NK-92 (cell line): ENCODE measurements around the gene CTNNBL1.

Experiments
- DNase-seq: peaks from one replicate; lab custom pipeline; 2025; ENCODE audit not compliant: unreplicated experiment; lab: John Stamatoyannopoulos, UW

CTNNBL1 gene

DNA sequence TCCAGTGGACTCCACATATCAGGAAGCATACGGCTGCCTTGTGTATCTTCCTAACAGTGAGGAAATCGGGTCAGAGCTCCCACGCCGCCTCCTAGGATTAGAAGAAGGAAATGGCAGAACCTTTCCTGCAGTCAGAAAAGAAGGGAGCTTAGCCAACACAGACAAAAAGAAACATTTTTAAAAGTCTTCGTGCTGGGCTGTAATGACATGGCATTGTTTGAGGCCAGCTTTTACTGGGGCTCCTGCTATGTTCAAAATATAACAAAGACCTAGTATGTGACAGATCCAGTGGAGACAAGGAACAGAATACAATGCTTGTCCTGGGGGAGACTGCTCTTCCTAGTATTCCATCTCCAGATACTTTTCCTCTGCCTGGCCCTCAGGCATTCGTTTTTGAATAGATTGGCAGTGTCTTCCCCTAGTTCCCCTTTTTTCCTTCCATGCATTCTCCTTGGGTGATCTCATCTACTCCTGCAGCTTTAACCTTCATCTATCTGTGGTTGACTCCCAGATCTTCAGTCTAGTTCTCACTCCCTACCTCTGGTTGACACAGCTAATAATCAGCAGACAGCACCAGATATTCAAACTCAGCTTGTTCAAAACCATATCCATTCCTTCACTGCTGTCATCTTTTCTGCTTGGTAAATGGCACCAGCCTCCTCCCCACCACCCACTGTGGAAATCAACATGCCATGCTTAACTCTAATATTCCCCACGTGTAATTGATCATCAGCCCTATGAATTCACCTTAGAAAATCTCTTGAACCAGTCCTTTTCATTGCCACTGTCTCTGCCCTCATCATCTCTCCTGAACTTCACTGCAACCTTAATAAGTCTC, 114.6 kb downstream of the CTNNBL1 start:
- DNase-seq, result no peak

DNA sequence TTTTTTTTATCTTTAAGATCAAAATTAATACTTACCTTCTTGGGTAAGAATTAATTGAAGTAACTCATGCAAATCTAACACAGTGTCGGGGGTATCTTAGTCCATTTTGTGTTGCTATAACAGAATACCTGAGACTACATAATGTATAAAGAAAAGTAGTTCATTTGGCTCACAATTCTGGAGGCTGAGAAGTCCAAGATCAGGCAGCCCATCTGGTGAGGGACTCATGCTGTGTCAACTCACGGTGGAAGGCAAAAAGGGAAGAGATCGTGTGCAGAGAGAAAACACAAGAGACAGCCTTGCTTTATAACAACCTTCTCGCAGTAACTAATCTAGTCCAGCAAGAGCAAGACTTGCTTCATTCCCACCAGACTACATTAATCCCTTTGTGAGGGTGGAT, 116.2 kb downstream of the CTNNBL1 start:
- DNase-seq, result no peak

DNA sequence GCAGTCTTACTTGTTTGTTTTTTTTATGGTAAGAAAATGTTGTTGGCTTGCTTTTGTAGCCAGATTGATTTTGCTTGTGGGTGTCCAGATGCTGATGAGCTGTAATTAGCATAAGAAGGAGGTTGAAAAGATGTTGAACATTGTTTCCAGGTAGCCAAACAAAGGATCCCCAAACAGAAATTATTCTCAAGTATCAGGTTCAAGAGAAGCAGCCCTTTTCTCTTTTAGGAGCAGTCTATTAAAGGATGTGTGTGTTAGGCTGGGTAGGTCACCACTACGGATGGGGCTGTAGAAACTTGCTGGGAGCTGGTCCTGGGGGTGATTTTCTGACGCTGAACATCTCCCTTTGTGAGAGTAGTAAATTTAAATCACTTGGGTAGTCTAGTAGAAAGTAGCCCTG, 122.2 kb downstream of the CTNNBL1 start:
- DNase-seq, result no peak

DNA sequence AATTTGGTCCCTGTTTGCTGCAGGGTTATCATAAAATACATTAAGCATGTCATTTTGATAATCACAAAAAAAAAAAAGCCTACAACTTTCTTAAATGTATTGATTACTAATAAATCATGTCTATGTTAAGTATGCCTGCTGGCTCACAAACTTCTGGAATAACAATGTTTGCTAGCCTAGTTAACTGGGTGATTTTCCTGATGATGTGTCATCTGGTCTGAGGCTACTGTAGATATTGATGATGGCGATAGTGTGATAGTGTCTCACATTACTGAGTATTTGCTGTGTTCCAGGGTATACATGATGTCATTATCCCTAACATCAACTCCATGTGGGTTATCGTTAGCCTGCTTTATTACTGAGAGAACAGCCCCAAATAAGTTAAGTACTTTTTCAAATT, 122.9 kb downstream of the CTNNBL1 start:
- DNase-seq, result no peak

DNA sequence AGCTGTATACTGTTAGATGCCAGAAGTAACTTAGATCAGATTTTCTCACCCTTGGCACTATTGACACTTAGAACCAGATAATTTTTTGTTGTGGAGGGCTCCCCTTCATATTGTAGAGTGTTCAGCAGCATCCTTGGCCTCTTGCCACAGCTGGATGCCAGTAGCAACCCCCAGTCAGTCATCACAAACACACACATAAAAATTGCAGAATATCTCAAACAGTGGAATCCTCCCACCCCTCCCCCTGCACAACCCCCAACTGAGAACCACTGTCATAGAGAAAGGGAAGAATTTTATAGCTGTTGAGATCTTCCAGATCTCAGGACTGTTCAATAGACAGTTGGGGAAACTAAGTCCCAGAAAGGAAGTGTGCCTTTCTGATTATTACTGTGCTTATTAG, 127.9 kb downstream of the CTNNBL1 start:
- DNase-seq, result no peak

DNA sequence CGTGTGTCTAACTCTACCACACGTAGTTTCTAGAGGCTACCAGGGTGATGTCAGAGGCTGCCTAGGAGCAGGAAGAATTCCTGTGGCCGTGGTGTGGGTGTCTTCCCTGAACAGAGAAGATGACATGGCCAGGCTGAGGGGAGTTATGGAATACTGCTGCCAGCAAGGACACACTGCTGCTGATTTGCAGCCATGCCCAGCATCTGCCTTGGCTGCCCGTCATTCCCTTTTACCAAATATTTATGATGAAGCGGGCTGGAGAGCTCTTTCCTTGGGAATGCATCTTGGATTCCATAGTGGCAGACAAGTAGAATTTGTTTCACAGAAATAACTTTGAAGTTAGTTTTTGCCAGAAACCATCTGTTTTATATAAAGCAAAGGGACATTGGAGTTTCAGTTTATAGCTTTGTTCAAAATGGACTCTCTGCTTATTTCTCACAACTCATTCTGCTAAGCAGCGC, 128.3 kb downstream of the CTNNBL1 start:
- no peak for DNase-seq

DNA sequence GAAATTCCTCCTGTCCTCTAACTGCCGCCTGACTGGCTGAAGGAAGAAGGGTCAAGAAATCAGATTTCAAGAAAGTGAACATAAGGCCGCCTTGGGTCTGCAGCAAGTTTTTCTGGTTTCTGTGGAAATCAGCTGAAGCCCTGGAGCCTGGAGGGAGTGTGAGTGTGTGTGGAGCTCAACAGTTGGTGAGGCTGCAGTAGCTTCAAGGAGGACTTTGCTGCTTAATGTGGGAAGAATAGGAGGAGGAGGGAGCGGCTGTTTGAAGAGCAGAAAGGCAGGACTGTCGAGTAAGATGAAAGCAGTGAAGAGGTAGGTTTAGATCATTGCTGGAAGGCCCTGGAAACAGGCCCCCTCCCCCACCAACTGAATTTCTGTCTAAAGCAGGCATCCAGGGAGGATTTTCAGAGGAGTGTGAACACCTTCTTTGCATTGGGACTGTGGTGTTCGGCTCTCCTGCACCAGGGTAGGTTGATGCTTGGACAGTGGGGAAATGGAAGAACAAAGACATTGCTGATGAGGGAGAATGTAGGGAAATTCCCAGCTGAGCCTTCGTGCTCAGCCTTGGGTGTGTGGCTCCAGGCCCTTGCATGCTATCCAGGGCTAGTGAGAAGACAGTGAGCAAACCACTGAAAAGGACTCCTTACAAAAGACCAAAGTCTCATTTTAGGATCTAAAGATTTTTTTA, 129.6 kb downstream of the CTNNBL1 start:
- DNase-seq, result no peak

DNA sequence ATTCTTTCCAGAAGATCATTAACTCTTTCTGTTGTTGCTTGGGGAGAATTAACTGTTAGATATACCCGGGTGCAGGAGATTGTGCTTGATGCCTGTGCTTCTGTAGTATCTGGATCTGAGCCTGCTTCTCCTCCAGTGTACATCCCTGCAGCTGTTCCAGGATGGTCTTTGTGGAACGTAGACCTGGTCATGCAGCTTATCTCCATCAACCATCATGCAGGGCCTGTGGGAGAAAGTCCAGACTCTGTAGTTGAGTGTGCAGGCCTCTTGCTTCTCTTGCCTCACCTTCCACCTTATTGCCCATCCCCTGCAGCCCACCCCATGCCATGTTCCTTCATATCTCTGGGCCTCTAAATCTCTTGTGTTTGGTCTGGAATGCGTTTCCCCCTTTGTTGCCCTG, 133.8 kb downstream of the CTNNBL1 start:
- DNase-seq, result no peak

DNA sequence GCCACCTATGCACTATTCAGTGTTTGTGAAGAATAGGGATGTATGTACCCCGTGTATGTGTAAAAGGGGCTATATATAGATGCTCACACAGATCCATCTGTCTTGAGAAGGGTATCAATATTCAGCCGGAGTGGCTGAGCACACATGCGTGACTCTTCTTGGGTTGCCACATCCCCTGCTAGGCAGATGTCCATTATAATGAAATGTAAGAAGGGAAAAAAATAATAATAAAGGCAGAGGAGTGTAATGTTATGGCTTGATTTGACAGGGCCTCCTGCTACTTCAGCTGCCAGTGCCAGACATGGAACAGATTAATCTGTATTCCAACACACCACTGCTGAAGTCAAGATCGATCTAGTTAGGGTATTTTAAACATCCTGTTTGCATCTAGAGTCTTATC, 134.9 kb downstream of the CTNNBL1 start:
- no peak for DNase-seq

DNA sequence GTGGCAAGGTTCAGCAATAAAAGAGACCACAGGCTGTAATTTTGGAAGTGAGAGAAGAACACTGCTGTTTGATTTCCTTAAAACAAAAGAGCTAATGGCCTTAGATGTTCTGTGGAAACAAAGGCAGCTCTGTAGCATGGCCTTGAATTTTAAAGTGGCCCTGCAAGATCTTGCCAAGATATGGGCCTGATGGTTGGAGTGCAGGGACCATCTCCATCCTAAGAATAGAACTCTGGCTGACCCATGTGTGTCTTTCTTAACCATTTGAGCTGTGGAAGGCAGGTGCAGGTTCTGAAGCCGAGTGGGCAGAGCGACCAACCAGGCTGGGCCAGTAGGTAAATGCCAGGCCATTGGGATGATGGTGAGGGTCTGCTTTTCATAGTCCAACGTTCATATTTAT, 135.3 kb downstream of the CTNNBL1 start:
- no peak for DNase-seq

DNA sequence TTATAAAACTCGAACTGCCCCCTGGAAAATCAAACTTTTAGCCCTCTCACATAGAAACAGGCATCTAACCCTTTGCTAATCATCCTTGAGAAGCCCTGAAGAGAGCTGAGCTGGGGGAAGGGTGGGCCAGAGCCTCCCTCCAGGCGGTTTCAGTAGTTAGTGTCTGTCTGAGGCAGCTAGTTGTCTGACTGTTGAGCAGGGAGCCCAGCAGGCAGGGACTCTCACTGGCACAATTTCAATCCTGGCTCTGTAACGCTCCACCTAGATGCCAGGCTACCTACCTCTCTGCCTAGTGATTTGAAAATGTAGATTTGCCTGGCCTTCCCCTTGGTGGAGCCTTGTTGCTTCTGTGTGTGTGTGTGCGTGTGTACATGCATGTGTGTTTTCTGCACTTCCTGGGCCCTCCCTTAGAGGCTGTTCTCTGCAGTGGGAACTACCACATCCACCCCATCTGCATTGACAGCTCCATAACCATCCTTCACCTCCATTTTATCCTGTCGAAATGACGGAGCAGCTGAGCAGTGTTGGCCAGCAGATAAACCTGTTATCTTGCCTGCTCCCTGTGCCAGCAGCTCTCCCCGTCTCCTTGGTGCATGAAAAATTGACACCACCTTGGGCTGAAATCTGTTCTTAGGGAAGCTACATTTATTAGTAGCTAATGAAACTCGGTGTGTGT, 139.5 kb downstream of the CTNNBL1 start:
- DNase-seq, result no peak

DNA sequence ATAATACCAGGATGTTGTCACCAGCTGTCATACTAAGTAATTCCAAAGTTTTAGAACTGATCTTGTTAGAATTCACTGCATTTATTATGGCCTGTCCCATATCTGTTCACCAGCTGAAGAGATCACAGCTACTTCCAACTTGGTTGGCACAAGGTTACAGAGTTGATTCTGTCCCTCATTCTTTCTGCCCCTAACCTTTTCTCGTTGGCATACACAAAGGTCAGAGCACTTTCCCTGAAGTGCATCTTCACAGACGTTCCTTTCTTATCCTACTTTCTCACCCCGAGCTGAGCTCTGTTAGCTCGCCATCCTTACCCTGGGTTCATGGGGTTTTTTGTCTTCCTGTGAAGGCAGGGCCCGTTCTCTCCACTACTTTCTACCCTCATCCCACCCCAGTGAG, 143.1 kb downstream of the CTNNBL1 start:
- no peak for DNase-seq

DNA sequence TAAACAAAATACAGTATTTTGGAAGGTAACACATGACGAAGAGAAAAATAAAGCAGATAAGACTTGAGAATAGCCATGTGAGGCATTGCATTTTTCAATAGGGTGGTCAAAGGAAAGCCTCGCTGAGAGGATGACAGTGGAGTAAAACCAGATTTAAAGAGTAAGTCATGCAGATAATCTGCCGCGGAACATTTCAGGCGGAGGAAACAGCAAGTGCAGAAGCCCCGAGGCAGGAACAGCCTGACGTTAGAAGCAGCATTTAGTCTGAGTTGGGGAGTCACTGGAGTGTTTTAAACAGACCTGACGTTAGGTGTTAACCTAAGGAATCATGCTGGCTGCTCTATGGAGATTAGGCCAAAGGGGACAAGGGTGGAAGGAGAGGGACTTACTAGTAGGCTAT, 144.1 kb downstream of the CTNNBL1 start:
- DNase-seq, result no peak

DNA sequence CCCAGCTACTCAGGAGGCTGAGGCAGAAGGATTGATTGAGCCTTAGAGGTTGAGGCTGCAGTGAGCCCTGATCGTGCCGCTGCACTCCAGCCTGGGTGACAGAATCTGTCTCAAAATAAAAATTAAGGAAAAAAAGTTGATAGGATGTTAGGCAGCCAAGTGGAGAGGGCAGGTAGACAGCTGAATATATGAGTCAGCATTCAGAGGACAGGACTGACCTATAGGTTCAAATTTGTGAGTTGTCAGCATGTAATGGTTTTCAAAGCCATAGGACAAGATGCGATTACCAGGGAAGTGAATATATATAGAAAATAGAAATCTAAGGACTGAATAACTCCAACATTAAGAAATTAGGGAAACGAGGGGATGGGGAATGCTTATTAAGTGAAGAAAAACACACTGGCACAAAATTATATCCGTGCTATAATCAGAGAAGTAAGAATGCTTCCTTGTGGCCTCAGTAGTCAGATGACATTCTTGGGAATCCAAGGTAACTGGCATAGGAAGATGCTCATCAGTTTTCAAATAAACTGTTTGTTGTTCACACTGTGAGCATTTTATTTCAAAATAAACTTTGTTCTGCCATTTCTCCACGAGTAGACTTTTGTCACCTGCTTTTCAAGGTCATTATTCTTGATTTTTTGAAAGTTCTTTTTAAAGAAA, 145.1 kb downstream of the CTNNBL1 start:
- DNase-seq, result no peak

DNA sequence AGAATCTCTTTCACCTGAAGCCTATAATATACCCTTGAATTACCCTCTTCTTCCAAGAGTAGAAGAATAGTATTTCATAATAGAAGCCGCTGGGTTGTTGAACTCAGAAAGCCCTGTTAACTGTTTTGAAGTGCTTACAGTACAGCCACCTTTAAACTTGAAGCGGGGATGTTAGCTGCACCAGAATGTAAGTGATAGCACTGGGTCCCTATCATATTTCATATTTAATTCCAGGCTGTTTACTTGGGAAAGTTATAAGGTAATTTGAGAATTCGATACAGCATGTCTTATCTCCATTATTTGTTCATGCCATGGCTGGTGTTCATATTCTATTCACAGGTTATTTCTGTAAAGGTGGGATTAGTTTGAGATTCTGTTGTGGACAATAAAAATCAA, 145.6 kb downstream of the CTNNBL1 start:
- DNase-seq, result no peak

DNA sequence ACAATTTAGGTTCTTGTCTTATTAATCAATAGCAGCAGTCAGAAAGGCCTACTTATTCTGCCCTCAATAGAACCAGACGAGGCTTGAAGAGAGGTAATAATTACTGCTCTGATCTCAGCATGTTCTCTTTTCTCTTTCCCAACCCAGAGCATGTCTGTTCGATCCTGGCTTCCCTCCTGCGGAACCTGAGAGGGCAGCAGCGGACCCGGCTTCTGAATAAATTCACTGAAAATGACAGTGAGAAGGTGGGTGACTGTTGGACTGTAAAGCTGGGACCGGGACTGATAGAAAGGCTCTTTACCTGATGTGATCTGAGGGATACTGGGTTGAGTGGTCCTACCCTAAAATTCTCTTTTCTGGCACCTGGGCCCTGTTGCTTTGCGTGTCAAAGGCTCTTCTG, 146.1 kb downstream of the CTNNBL1 start:
- no peak for DNase-seq

DNA sequence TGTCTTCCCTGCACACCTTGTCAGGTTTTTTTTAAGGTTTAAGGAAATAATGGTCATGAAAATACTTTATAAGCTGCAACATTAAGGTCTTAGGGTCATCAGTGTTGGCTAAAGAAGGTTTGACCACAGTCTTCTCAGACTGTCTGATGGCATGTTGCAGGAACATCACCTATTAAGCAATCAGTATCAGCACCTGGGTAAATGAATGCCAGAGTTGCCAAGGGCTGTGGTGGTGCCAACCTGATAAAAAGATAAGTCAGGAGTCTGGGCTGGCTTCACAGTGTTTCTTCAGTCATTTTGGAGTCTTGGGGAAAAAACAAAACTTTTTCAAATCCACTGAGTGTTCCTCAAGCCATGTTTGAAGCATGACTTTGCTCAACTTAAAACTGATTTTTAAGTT, 147.6 kb downstream of the CTNNBL1 start:
- no peak for DNase-seq

DNA sequence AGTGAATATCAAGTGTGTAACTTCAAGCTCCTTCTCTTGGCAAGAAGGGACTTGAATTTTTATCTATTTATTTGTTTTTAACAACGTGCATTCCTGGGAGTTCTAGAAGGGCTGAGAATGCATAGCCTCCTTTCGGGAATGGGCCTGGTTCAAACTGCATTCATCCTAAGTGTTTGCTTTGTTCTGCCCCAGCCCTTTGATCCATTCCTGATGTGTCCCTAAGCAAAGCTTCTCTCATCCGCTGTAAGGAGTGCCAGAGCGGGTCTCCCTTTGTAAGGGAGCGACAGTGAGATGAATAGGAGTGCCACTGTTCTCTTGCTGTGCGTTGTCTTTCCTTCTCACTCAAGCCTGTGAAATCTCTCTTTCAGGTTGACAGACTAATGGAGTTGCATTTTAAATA, 148.1 kb downstream of the CTNNBL1 start:
- DNase-seq, result no peak

DNA sequence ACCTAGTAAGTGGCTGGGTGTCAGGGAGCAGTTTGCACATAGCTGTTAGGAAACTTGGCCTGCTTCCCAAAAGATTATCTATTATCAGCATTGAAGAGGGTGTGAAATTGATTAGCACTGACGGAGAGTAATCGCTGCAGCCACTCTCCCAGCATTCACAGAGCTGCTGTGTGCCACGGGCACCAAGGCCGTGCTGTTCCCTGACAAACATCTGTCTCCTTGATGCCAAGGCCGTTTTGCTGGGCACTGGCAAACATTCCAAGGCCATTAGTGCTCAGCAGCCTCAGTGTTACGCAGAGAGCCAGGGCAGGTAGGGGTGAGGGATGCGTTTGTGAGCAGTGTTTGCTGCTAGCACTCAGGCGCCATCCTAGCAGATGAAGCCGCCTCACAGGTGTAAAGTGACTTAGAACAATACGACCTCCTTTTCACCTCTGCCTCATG, 151.4 kb downstream of the CTNNBL1 start:
- DNase-seq, result no peak

DNA sequence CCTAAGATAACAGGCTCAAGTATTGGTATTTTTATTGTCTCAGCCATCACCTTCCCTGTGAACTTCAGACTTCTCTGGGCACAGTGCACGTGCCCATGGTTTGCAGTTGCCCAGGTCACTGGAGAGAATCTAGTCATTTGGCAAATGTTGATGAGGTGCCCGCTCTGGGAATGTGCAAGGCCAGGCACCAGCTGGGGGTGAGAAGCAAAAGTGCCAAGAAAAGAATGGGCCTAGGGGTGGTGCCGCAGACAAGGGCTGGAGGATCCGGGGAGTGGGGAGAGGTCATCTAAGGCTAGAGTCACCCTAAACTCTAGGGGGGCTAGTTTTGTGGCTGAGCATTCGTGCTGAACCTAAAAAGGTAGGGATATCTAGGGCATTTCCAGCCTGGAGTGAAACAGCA, 152.0 kb downstream of the CTNNBL1 start:
- no peak for DNase-seq

DNA sequence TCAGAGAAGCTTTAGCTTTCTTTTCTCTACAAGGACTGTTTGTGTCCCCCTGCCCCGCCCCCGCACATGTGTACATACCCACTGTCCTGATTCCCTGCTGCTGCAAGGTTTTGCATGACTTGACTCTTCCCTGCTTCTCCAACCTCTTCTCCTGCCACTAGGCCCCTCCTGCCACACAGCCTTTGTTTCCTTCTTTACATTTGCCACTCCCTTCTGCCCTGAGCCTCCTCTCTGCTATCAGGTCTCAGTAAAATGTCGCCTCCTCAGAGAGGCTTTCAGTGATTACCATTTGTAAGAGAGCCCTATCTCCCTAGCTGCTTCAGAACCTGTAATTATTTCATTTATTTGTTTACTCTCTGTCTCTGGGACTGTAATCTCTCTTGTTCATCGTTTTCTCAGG, 152.7 kb downstream of the CTNNBL1 start:
- DNase-seq, result no peak
